OCI-LY1 (cell line): ENCODE results near the gene KIF23.

Source experiments
- H2AFZ ChIP-seq: fragments of 200-600 bp; sonication (generic), shearing (Covaris generic); 2 replicates; pipeline ENCODE4 v1.6.0; 2014; ENCODE audit warnings: antibody characterized with exemption, mild to moderate bottlenecking, low read length
- H3F3A ChIP-seq: fragments of 200-600 bp; sonication (generic), shearing (Covaris generic); 2 replicates; pipeline ENCODE4 v1.6.0; 2014; ENCODE audit warnings: mild to moderate bottlenecking, antibody characterized with exemption, low read length, moderate library complexity; ENCODE audit not compliant: insufficient read depth
- H3K27ac ChIP-seq: fragments of 200-600 bp; sonication (generic); 2 replicates; pipeline ENCODE4 v1.5.1; 2014; ENCODE audit warnings: low read length, mixed run types, mild to moderate bottlenecking, low read depth; ENCODE audit not compliant: poor library complexity, severe bottlenecking
- H3K27me3 ChIP-seq: fragments of 200-600 bp; sonication (generic); 2 replicates; pipeline ENCODE4 v1.6.0; 2014; ENCODE audit warnings: antibody characterized with exemption, mild to moderate bottlenecking, low read length, moderate library complexity; ENCODE audit not compliant: insufficient read depth
- H3K36me3 ChIP-seq: fragments of 200-600 bp; sonication (generic); 2 replicates; pipeline ENCODE4 v1.6.1; 2014; ENCODE audit warnings: mild to moderate bottlenecking, antibody characterized with exemption, low read length, moderate library complexity, mixed read lengths; ENCODE audit not compliant: insufficient read depth
- H3K4me1 ChIP-seq: fragments of 200-600 bp; sonication (generic); 2 replicates; pipeline ENCODE4 v1.5.1; 2014; ENCODE audit warnings: mild to moderate bottlenecking, low read length, moderate library complexity; ENCODE audit not compliant: insufficient read depth, severe bottlenecking
- H3K4me2 ChIP-seq: fragments of 200-600 bp; sonication (generic), shearing (Covaris generic); 2 replicates; pipeline ENCODE4 v1.6.1; 2014; ENCODE audit warnings: low read length
- H3K4me3 ChIP-seq: fragments of 200-600 bp; sonication (generic); 2 replicates; pipeline ENCODE4 v1.5.1; 2014; ENCODE audit warnings: low read length, low read depth, mild to moderate bottlenecking, mixed read lengths; ENCODE audit not compliant: poor library complexity, severe bottlenecking
- H3K79me2 ChIP-seq: fragments of 200-600 bp; shearing (Covaris generic); 2 replicates; pipeline ENCODE4 v1.6.1; 2016; ENCODE audit warnings: mixed run types, low read length, mixed read lengths; ENCODE audit not compliant: insufficient read depth
- H3K9ac ChIP-seq: fragments of 200-600 bp; sonication (generic), shearing (Covaris generic); 2 replicates; pipeline ENCODE4 v1.6.1; 2014; ENCODE audit warnings: mild to moderate bottlenecking, low read length, mixed read lengths
- H3K9me2 ChIP-seq: fragments of 200-600 bp; sonication (generic), shearing (Covaris generic); 2 replicates; pipeline ENCODE4 v1.6.1; 2014; ENCODE audit warnings: low read depth, mild to moderate bottlenecking, low read length, mixed read lengths
- H3K9me3 ChIP-seq: fragments of 200-600 bp; shearing (Covaris generic); 2 replicates; pipeline ENCODE4 v1.6.1; 2014; ENCODE audit warnings: low read length, mixed read lengths
- H4K20me1 ChIP-seq: fragments of 200-600 bp; sonication (generic), shearing (Covaris generic); 2 replicates; pipeline ENCODE4 v1.6.0; 2016; ENCODE audit warnings: mild to moderate bottlenecking, low read length; ENCODE audit not compliant: insufficient read depth
- EZH2 ChIP-seq: fragments of 200-600 bp; sonication (generic), shearing (Covaris generic); IDR thresholded peaks from 2 replicates; pipeline ENCODE4 v1.8.0; 2017; ENCODE audit warnings: borderline replicate concordance, mixed run types, mild to moderate bottlenecking, antibody characterized with exemption, low read length, moderate library complexity, mixed read lengths
- TF ChIP-seq, protein P1 (sequence below): fragments of 200-600 bp; sonication (generic), shearing (Covaris generic); IDR thresholded peaks from 2 replicates; pipeline ENCODE4 v1.5.1; 2017; ENCODE audit warnings: mild to moderate bottlenecking, antibody characterized with exemption, low read length, moderate library complexity, mixed read lengths

The KIF23 gene

DNA sequence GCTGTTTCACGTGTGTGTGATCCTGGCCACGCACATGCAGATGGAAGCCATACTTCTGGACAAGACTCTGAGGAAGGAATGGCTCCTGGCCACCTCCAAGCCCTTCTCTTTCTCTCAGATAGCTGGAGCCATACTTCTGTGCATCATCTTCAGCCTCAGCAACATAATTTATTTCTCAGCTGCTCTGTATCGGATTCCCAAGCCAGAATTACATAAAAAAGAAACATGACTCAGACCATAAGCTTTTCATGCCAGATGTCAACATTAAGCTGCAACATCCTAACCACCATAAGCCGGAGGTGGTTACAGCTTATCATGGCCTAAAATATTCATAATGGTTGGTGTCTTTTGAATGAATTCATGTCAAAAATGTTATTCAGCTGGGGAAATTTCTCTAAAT is 10.6 kb upstream of the KIF23 start:
- no peak overlapping the region for H3K4me2 ChIP-seq

DNA sequence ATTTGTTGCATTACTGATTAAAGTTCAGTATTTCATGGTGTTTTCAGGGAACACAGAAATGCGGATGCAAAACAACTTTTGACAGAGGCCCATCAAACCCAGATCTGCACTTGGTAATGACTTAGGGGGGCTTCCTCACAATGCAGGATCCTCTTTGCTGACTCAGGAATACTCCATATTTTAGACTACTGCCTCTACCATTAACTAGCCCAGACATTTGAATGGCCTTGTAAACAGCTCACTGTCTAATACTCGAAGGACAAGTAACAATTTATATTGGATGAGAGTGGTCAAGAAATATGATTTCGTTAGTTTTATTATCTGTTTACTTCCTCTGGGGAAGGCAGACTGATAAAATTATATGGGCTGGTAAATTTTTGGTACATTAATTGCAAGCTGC is 9.0 kb upstream of the KIF23 start:
- Histone ChIP-seq H3K27ac (no peak overlapping the region), H4K20me1 (no peaks in the 10 kb centered on the region), H3K9ac (no peak overlapping the region), H3K4me2 (no peak overlapping the region), H3K36me3 (no peaks in the 10 kb centered on the region), H3K4me1 (no peaks in the 10 kb centered on the region), H3K4me3 (no peak overlapping the region), H3K9me3 (no peaks in the 10 kb centered on the region), H3K79me2 (no peaks in the 10 kb centered on the region), H3K27me3 (no peaks in the 10 kb centered on the region), H3K9me2 (no peaks in the 10 kb centered on the region), H2AFZ (no peak overlapping the region), H3F3A (no peaks in the 10 kb centered on the region)
- TF ChIP-seq, protein P1, sequence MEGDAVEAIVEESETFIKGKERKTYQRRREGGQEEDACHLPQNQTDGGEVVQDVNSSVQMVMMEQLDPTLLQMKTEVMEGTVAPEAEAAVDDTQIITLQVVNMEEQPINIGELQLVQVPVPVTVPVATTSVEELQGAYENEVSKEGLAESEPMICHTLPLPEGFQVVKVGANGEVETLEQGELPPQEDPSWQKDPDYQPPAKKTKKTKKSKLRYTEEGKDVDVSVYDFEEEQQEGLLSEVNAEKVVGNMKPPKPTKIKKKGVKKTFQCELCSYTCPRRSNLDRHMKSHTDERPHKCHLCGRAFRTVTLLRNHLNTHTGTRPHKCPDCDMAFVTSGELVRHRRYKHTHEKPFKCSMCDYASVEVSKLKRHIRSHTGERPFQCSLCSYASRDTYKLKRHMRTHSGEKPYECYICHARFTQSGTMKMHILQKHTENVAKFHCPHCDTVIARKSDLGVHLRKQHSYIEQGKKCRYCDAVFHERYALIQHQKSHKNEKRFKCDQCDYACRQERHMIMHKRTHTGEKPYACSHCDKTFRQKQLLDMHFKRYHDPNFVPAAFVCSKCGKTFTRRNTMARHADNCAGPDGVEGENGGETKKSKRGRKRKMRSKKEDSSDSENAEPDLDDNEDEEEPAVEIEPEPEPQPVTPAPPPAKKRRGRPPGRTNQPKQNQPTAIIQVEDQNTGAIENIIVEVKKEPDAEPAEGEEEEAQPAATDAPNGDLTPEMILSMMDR = no peak
- TF ChIP-seq EZH2 = no peak

More for the DNA sequence above, 10.6 kb upstream of the KIF23 start:
- Histone ChIP-seq H3K27ac (no peak overlapping the region), H3K4me3 (no peak overlapping the region), H3K79me2 (no peaks in the 10 kb centered on the region), H3K36me3 (no peaks in the 10 kb centered on the region), H2AFZ (no peak overlapping the region), H3K9me2 (no peaks in the 10 kb centered on the region), H3K4me1 (no peaks in the 10 kb centered on the region), H3F3A (no peaks in the 10 kb centered on the region), H3K9ac (no peak overlapping the region), H3K9me3 (no peaks in the 10 kb centered on the region), H4K20me1 (no peaks in the 10 kb centered on the region), H3K27me3 (no peaks in the 10 kb centered on the region)
- TF ChIP-seq EZH2 = no peak
- TF ChIP-seq, protein P1 = no peak

DNA sequence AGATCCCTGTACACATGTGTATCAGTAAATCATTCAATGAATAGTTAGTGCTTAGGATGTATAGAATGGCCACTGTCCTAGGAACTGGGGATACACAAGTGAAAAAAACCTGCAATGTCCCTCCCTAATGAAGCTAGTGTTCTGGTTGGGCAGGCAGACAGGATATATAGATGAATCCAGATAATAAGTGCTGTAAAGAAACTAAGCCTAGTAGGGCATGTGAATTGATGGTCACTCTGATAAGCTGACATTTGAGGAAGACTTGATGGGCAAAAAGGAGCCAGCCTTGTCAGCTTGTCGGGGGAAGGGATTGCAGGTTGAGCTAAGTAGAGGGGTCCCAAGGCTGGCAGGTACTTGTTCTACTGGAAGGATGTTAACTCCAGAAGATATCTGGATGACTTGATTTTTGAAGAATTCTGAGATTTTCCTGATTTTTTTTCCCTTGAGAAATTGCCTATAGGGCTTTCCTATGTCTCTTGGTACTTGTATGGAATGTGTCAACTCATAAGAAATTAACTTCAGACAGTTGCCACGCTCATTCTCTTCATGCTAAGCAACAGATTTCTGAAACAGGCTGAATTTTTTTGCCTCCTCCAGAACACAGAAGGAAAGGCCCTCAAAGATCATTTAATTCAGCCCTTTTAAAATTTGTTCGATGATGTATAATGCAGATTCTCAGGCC is 6.3 kb upstream of the KIF23 start:
- no peaks in the 10 kb centered on the region for H3K4me1 ChIP-seq
- no peaks in the 10 kb centered on the region for H3K9me3 ChIP-seq
- TF ChIP-seq EZH2 = no peak
- TF ChIP-seq, protein P1 = no peak
- no peak overlapping the region for H3K4me3 ChIP-seq
- H3K4me2 ChIP-seq = no peak overlapping the region
- no peak overlapping the region for H3K9ac ChIP-seq
- no peaks in the 10 kb centered on the region for H3F3A ChIP-seq
- H3K27me3 ChIP-seq = no peaks in the 10 kb centered on the region
- no peaks in the 10 kb centered on the region for H4K20me1 ChIP-seq
- no peaks in the 10 kb centered on the region for H3K79me2 ChIP-seq
- no peaks in the 10 kb centered on the region for H3K9me2 ChIP-seq
- H3K36me3 ChIP-seq = no peaks in the 10 kb centered on the region
- no peak overlapping the region for H2AFZ ChIP-seq
- H3K27ac ChIP-seq = no peak overlapping the region
